NCI-H146 treated with DMSO at 0.1 percent for 48 hours (cell line): ENCODE measurements around the gene DCAF15.
"Not testable (repeated sequence)": the region's sequence is repeated elsewhere in the genome, so short reads cannot be mapped to it uniquely, and the experiment has no call there.

Experiments
- DNase-seq: peaks from one replicate; lab custom pipeline; 2025; ENCODE audit not compliant: unreplicated experiment; lab: John Stamatoyannopoulos, UW

The DCAF15 gene

GRCh38 chr19:13952154-13952930 is at the start of gene DCAF15:
TSS of gene DCAF15 (plus strand) at chr19:13952509. CDS start at chr19:13952513, 4 bp downstream.
- peak; percentile 100 for DNase-seq

GRCh38 chr19:13902993-13903555 is 49.2 kb upstream of the DCAF15 start:
- DNase-seq: no peak

GRCh38 chr19:13905634-13906520 is 46.4 kb upstream of the DCAF15 start, which contains the start of the genes BRME1 and CC2D1A:
TSS of gene BRME1 (minus strand) at chr19:13906117. CDS start at chr19:13904892, 1,225 bp downstream.
TSS of gene CC2D1A (plus strand) at chr19:13906201. CDS start at chr19:13906442, 241 bp downstream.
- peak; percentile 87 for DNase-seq

- DNase-seq: peak; percentile 45
These were observed 45.8 kb upstream of the DCAF15 start for GRCh38 chr19:13906521-13906904.

GRCh38 chr19:13906910-13907309 is 45.4 kb upstream of the DCAF15 start:
- DNase-seq: no peak

- no peak for DNase-seq
These were observed 43.6 kb upstream of the DCAF15 start for GRCh38 chr19:13908674-13909073.

GRCh38 chr19:13909430-13909829 is 42.9 kb upstream of the DCAF15 start:
- no peak for DNase-seq

GRCh38 chr19:13913352-13913751 is 39.0 kb upstream of the DCAF15 start:
- DNase-seq: no peak

- no peak for DNase-seq
These were observed 37.5 kb upstream of the DCAF15 start for GRCh38 chr19:13914777-13915176.

- no peak for DNase-seq
These were observed 34.4 kb upstream of the DCAF15 start for GRCh38 chr19:13917888-13918406.

GRCh38 chr19:13918726-13919411 is 33.4 kb upstream of the DCAF15 start:
- DNase-seq: no peak

- no peak for DNase-seq
These were observed 31.8 kb upstream of the DCAF15 start for GRCh38 chr19:13920524-13920923.

GRCh38 chr19:13920940-13921747 is 31.2 kb upstream of the DCAF15 start:
- no peak for DNase-seq

GRCh38 chr19:13922118-13922517 is 30.2 kb upstream of the DCAF15 start:
- not testable (repeated sequence) for DNase-seq

- no peak for DNase-seq
These were observed 28.9 kb upstream of the DCAF15 start for GRCh38 chr19:13923194-13923987.

- DNase-seq: no peak
These were observed 26.3 kb upstream of the DCAF15 start for GRCh38 chr19:13926010-13926409.

- DNase-seq: no peak
These were observed 25.6 kb upstream of the DCAF15 start for GRCh38 chr19:13926715-13927114.

- no peak for DNase-seq
These were observed 23.0 kb upstream of the DCAF15 start for GRCh38 chr19:13929340-13929739.

- DNase-seq: no peak
These were observed 22.4 kb upstream of the DCAF15 start for GRCh38 chr19:13929956-13930355.
